Superior temporal gyrus (tissue), 1 donor: Measurements from ENCODE around the gene SLC12A6.

ENCODE experiments used
- DNase-seq: peaks from one replicate; pipeline ENCODE4 v3.0.0-alpha.2; 2016; ENCODE audit errors: extremely low spot score

SLC12A6 gene

DNA sequence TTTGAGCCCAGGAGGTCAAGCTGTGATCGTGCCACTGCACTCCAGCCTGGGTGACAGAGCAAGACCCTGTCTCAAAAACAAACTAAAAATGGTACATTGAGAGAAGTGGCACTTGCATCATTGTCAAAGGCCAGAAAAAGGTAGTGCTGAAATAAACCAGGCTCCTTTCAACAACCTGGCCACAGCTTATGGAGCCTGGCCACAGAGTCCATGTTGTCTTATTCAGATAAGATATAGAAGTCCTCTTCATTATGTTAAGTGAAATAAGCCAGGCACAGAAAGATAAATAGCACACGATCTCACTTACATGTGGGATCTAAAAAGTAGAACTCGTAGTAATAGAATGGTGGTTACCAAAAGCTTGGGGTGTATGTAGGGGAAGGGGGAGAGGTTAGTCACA, 78.0 kb downstream of the SLC12A6 start:
- DNase-seq, result no peak

DNA sequence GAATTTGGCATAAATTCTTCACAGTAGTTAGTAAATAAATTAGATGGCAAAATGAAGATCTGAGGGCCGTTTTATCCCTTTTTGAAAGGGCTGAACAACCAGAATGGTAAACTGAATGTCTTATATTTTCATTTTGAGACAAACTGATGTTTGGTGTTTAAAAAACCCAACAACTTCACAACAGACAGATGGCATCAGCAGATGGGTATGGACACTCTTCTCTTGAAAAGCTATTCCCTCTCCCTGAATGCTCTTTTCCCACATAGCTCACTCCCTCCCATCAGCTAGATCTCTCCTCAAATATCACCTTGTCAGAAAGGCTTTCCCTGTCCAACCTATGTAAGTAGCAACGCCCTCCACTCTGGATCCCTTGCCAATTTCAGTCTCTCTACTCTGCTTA, 79.4 kb downstream of the SLC12A6 start:
- DNase-seq, result no peak

DNA sequence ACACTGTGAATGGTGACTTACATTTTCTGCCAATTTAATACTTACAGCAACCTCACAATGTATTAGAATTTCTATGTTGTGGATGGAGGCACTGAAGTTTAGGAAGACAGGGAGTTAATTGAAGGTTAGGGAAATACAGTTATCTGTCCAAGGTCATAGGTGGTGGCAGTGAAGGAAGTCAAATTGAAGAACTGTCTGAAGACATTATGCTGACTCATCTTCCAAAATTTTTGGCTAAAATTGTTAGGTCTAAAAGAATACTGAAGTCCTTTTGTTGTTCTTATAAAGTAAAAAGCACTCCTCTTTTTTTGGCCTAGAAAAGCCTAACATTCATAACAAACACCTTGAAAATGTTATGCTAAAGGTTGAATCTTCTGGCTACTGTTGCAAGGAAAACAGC, 85.0 kb downstream of the SLC12A6 start:
- DNase-seq, result no peak

DNA sequence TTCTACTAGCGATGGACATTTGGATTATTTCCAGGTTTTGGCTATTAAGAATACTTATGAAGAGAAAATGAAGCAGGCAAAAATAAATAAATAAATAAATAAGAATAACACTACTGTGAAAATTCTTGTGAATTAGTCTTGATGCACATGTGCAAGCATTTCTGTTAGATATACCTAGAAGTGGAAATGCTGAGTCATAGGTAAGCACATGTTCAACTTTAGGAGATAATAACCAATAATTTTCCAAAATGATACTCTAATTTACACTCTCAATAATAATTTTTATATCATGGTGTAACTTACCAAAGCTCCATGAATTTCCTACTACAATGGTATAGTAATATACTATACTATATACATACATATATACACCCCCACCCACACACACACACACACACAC, 89.4 kb downstream of the SLC12A6 start:
- DNase-seq, result no peak

DNA sequence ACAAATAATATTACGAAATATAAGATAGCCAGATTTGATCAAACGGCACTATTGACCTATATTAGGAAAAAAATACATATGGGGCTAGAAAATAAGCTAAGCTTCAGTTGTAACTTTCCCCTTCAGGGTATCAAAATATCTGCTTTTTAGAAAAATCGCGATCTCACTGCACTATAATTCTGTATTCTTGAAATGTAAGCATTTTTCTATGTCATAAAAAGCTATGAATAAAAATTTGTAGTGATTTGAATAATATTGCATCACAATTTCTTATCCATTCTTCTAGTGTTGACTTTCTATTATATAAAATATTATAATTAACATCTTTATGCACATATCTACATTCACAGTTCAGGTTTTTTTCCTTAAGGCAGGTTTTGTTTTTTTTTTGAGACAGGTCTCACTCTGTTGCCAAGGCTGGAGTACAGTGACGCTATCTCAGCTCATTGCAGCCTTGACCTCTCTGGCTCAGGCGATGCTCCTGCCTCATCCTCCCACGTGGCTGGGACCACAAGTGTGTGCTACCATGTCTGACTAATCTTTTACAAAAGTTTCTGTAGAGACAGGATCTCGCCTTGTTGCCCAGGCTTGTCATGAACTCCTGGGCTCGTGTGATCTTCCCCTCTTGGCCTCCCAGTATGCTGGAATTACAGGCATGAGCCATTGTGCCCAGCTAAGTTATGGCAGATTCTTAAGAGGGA, 91.2 kb downstream of the SLC12A6 start:
- no peak for DNase-seq

DNA sequence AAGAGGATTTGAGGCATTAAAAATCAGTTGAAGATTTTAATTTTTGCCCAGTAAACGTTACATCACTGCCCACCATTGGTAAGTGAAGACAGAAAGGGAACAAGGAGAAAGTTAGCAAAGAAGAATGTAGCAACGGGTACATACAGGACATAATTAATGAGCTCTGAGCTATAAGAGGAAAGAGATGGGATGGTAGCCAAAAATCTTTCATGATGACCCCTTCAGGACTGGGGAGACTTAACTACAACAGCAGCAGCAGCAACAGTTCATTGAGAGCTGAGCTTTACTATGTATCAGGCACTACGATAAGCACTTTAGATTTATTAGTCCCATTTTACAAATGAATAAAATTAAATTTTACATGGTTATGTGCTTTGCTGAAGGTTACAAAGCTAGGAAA, 94.4 kb downstream of the SLC12A6 start:
- DNase-seq, result no peak

DNA sequence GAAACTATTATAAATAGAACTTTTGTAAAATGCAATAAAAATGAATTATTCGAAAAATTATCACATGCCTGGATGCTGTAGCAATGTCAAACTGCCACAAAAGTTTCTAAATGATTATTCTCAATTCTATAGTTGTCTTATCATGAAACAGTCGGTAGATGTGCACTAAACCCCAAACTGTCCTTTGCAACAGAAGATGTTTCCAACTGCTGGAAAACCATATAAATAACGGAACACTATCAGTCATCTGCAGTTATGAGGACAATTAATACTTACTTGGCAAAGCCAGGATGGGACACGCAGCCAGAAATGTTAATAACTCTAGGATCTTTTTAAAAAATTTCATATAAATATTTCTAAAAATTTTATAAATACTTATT, 95.3 kb downstream of the SLC12A6 start:
- no peak for DNase-seq

DNA sequence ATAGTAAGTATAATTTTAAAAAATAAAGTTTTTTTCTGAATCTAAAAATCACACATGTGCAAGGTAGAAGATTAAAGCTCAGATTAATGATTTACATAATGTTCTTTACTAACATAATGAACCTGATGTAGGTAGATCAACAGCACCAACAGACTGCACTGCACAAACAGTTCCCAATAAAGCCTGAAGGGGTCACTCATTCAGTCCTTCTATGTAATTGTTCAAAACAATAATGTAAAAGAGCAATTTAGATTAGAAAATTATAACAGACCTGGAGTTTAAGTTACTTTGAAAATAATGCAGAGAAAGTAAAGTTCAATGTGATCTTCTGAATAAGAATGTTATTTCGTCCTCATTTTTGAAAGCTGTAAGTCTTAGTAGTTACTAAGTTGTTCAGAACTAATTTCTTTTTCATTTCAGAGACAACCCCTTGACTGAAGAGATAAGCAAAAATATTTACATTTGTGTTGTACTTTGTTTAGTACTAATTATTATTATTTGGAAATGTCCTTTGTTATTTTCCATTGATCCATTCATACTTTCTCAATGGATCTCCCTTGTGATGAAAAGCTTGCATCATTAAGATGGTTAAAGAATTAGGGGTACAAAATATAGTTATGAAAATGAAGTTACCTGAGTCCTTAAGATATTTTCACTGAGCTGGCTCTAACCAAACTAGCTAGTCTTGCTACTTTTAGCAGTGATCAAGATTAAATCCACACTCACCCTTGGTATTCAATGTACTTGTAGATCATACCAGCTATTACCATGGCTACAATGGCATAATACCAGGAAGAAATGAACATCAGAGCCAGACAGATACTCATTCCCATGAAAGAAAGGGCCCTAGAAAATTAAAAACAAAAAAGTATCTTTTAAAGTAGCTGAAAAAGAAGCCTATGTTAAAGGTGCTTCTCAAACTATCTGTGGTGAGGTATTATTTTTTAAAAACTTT, 95.9 kb downstream of the SLC12A6 start:
- peak; percentile 56 for DNase-seq

DNA sequence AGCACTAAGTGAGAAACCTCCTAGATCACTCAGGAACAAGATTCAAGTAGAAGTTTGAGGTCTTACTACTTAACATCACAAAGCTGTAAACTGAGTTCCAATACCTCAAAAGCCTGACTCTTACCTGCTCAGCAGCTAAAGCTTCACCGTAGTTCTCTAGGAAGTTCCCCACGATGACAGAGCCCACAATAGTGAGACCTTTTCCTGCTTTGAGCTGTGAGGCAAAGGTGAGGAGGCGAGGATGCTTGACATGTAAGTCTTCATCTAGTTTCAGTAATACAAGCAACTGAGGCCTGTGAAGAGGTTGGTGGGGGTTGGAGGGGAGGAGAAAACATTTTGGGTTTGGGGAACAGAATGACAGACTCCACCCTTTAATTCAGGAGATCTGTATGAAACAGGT, 97.0 kb downstream of the SLC12A6 start:
- no peak for DNase-seq

DNA sequence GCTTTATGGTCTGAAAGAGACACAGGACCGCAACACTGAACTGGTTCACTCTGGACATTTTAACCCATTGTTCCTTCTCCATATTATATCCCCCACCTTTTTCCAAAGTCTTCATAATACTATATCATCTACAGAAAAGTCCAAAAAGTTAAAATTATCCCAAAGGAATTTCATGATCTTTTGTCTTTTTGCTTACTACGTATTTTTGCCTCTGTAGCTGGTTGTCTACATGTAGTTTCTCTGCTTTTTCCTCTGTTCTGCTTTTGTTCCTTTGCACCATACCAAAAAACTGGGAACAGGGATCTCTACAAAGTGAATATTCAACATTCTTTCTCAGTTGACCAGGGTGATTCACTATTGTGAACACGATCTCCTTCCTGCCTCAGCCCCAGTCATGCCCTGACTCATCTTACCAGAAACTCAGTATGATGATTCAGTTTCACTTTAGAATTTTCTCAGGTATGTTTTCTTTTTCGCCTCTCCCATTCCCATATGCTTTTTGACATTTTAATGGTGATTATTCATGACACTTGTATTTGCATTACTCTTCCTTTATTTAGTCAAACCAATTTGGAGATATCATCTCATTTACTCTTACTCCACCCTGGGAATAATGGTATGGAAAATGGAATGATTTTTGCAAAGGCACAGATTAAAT, 98.3 kb downstream of the SLC12A6 start:
- no peak for DNase-seq

DNA sequence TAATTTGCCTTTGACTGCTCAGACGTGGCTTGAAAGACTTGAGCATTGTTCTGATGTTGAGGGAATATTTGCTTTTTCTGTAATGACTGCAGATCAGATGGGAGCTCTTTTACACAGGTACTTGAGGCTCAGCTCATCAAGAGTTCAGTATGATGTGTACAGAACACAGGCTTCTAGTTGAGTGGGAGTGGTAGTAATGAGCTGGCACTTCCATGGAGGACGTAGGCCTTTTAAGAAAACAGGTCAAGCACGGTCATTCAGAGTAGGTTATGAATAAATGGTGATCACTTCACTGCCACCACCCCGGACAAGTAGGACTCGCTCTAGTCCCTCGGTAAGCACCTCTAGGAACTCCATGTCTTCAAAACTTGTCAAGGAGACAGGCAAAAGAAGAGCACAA, 104.0 kb downstream of the SLC12A6 start:
- no peak for DNase-seq

DNA sequence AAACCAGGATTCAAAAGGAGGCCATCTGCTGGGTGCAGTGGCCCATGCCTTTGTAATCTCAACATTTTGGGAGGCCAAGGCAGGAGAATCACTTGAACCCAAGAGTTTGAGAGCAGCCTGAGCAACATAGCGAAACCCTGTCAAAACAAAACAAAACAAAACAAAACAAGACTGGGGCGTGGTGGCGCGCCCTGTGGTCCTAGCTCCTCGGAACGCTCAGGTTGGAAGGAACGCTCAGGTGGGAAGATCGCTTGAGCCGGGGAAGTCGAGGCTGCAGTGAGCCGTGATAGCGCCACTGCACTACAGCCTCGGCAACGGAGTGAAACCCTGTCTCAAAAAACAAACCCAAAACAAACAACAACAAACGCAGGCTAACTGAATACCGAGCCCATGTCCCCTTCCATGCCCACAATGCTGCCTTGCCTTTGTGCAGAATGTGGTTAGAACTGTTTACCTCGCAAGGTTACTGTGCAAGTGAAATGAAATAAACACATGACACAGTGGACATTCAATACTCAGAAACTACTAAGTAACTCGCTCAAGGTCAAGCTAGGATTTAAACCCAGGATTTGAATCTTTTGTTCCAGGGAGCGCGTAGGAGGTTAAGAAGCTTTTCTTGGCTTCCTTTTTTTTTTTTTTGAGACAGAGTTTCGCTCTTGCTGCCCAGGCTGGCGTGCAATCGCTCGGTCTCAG, 113.5 kb downstream of the SLC12A6 start:
- peak; percentile 50 for DNase-seq

DNA sequence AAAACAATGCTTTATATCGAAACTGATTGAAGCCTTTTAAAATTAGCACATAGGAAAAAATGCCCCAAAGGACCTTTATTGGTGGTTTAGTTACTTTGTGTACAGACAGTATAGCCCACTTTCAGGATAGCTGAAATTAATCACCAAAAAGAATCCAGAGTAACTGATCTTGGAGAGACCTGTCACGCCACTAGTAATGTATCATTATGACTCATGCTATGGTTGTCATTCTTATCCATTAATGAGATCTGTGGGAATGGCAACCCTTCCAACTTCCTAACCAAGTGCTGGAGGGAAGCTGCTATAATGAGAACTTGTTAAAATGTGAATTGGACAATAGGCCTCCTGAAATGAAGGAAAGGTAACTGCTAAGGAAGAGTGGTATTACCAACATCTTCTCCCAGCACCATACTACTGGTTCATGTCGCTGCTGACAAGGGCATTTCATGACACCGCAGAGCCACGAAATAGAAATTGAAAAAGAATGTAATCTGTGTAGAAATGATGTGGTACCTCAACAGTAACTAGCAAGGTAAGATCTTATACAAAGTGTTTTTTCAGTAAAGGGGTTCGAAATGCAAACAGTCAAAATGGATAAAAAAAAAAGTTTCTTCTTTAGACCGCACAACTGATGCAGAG, 119.9 kb downstream of the SLC12A6 start:
- no peak for DNase-seq

DNA sequence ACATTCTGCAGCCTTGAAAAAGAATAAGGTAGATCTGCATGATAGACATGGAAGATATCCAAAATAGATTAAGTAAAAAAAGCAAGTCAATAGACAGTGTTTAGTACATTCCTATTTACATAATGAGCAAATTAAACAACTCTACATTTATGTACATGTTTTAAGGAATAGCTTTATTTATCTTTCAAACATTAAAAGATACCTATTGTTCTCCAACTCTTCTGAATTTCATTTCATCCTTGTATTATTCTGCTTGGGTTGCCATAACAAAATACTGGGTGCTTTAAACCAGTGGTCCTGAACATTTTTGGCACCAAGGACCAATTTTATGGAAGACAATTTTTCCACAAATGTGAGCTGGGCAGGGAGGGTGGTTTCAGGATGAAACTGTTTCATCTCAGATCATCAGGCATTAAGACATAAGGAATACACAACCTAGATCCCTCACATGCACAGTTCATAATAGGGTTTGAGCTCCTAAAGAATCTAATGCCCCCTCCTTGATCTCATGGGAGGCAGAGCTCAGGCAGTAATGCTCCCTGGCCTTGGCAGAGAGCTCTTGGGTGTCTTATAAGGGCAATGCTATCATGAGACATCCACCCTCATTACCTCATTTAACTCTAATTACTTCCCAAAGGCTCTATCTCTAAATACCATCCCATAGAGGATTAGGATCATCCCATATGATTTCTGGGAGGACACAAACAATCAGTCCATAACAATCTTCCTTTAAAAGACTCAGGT, 120.9 kb downstream of the SLC12A6 start:
- no peak for DNase-seq

DNA sequence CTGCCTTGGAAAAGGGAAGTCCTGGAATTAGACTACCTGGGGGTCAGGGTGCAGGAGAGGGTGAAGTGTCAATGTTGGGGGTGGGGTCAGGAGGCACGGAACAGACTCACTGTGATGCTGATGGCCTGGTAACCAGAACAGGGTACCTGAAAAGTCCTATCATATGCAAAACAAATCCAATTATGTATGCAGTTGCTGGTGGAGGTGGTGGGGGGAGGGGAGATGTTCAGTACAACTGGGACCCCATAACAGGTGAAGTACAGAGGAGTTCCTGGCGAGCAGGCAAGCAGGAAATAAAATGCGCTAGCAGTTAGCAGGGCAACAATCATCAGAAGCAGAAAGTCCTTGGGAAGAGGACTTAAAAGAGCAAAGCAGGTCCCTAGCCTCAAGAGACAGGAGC, 123.4 kb downstream of the SLC12A6 start:
- no peak for DNase-seq

DNA sequence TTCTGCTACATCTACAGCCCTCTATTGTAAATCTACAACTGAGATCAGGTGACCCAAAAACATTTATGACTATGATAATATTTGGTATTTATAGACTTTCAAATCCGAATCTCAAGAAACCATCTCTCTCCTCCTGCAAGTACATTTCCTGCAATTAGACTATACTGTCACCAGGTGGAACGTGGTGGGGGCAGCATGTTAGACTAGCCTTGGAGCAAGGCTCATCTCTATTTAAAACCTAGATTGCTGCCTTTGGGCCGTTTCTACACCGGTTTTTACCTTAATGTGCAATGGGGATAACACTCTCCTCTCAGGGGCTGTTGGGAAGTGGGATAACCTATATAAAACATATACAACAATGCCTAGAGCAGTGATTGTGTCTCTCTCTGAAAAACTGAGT, 123.9 kb downstream of the SLC12A6 start:
- DNase-seq, result no peak

DNA sequence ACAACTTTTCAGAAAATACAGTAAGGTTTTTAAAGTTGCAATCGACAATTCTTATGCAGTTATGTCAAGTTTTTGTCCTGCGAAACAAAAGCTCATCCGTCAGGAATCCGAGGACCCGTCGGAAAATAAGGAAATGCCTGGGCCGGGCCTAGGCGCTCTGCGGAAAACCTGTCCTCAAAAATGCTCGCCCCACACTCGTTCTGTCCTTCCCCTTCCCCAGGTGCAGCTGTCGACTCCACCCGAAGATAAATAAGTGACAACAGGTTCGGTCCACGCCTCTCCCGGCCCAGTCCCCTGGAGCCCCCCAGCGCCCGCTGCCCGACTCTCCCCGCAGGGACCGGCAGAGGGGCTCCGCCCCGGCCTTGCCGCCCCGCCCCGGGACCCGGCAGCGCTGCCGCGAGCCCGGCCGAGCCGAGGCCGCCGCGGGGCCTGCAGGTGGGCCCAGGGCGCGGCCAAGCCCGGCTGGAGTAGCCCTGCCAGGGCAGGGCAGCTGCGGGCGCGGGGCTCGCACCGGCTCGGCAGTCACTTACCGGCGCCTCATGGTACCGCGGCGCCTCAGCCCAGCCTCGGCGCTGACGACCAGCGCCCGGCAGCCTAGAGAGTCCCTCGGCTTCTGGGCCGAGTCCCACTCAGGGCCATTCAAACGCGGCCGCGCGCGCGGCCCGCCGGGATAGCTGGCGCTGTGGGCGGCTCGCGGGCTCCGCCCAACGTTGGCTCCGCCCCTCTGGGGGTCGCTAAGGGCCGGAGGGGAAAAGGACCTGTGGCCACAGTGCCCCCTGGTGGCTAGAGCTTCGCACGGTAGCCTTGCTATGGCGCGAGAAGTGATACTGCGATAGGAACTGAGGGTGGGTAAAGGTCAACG, 127.9 kb downstream of the SLC12A6 start, which contains the start of gene KATNBL1:
KATNBL1 (minus strand) TSS at position 676 of the 862 bp plus-strand sequence. CDS start 46,420 bp downstream, outside the sequence.
- peak; percentile 98 for DNase-seq

DNA sequence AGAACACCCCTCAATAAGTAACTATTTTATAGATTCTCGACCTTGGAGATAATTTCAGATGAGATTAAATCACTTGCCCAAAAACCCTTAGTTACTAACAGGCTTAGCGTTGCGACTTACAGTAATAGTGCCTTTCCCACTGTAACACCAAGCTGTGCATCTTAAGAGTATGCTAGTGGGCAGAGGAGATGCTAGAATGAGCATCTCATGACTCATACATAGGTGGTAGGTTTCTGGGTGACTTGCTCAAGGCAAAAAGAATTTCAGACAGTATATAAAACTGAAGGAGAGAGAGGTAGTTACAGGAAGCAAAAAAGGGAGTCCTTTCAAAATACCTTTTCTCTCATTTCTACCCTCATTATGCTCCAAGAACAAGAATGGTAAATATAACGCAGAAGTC, 131.6 kb downstream of the SLC12A6 start:
- DNase-seq, result no peak

DNA sequence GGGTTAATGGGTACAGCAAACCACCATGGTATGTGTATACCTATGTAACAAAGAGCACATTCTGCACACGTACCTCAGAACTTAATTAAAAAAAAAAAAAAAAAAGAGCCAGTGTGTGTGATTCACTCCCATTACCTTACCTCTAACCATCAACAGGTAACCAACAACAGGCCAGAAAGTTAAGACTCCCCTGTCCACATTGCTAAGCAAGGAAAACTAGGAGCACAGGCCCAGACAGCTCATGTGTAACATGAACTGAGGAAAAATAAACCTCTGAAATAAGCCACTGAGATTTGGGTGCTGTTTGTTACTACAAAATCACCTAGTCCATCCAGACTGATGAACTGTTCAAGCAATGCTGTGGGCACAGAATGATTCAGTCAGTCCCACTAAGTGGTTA, 133.6 kb downstream of the SLC12A6 start:
- DNase-seq, result no peak

DNA sequence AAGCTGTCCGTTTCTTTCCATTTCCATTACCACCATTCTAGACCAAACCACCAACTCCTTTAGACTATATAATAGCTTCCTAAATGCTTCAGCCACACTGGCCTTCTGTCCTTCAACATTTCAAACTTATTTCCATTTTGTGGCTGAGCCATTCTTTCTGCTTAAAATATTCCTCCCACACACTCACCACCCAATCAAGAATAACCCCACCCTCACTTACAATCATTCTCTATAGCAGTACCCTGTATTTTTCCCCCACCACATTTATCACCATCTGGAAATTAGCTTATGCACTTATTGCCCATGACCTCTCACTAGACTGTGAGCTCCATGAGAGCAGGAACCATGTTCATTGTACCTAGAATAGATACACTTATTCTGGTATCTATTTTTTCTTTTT, 134.3 kb downstream of the SLC12A6 start:
- DNase-seq, result no peak
